GM03348 (cell line): ENCODE results near the gene DDRGK1.
"Not testable (repeated sequence)": the region's sequence is repeated elsewhere in the genome, so short reads cannot be mapped to it uniquely, and the experiment has no call there.

Experiments used
- DNase-seq: peaks from one replicate; pipeline ENCODE4 v3.0.0; 2012; ENCODE audit warnings: low spot score

DDRGK1 gene

DNA sequence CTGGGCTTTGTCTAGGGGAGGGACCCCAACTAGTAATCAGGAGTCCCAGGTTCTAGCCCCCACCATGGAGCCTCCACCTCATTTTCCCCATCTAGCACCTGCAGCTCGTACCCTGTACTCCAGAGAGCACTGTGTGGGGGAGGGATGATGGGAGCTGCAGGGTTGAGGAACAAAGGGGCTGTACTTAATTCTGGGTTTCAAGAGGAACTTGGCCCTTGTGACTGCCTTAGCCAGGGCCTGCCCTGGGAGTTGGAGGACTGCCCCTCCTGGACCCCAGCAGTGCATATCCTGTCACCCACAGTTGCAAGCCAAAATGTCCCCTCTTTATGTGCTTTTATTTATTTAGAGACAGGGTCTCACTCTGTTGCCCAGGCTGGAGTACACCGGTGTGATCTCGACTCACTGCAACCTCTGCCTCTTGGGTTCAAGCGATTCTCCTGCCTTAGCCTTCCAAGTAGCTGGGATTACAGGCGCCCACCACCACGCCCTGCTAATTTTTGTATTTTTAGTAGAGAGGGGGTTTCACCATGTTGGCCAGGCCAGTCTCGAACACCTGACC is 11.0 kb upstream of the DDRGK1 start:
- DNase-seq = not testable (repeated sequence)

DNA sequence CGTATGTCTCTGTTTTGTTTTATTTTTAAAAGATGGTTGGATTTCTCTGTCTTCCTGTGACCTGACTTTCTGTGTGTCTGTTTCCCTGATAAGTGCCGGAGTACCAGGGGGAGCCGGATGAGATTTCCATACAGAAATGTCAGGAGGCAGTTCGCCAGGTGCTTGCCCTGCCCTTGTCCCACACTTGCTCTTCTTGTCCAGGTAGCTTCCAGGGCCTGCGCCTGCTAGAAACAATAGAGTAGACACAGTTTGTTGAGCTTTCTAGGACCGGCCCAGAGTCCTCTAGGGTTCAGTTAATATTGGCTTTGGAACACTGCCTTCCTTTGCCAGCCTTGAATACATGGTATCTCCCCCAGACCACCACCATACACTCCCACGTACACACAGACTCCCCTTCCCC is 8.7 kb upstream of the DDRGK1 start:
- no peak for DNase-seq

GRCh38 chr20:3210346-3210745 is 5.9 kb upstream of the DDRGK1 start:
- DNase-seq = no peak

- peak; percentile 40 for DNase-seq
Measured at GRCh38 chr20:3209946-3210317, 5.5 kb upstream of the DDRGK1 start.

DNA sequence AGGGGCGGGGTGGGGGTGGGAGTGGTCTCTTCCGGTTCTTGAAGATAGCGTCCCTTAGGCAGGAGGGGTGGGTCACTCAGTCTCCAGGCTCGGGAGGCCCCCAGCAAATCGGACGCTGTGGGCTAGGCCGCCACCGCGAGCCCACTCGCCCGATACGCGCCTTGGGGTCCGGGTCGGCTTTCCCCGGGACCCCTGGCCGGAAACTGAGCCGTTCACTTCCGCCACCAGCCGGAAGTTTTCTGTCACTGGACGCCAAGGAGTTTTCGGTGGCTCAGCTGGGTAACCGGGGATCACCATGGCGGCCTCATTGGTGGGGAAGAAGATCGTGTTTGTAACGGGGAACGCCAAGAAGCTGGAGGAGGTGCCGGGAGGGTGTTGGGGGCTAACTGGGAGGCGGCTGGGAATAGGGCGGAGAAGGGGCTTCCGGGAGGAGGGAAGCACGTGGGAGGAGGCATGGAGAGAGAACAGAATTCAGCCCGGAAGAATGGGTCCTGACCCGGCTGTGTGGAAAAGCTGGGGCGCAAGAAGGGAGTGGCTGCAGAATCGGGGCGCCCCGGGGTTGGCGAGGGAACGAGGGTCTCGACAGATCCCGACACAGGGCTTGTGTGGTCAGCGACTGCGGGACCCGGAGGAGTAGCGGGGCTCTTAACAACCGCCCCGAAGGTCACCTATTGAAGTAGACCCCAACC is 4.9 kb upstream of the DDRGK1 start, which contains the start of gene ITPA:
TSS of gene ITPA (plus strand) at position 242 of the 689 bp plus-strand sequence. CDS start at position 296, 54 bp downstream.
- DNase-seq = peak; percentile 82

GRCh38 chr20:3208786-3209256 is 4.3 kb upstream of the DDRGK1 start:
- DNase-seq = no peak

DNA sequence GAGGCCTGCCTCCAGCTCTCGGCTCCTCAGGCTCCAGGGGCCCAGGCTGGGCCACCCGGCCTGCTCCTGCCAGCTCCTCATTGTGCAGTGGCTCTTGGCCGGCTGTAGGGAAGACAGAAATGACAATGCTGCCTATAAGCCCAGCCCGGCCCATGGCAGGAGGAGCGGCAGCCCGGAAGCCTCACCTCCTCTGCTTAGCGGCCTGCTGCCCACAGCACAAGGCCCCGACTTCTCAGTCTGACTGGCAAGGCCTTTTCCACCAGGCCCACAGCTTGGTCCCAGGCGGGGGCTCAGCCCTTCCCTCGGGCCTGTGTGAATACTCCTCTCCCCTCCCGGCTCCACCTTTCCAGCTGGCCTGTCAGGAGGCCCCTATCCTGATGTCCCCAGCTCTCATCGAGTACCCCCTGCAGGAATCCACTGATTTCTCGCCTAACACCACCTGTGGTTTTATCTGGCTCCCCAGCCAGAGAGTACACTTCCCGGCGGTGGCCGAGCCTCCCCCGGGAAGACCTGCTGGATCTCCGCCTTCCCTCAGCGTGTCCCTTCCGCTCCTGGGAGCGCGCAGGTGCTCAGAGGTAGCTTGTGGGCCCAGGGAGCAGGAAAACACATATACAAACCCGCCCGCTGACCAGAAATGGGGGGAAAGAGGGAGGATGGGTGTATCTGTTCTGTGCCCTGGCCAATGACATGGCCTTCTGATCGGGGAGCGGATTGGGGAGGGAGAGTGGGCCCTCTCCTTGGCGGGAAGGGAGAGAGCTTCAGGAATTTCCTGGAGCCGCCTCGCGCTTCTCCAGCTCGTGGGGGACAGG is 963 bp downstream of the DDRGK1 start:
- peak; percentile 61 for DNase-seq

DNA sequence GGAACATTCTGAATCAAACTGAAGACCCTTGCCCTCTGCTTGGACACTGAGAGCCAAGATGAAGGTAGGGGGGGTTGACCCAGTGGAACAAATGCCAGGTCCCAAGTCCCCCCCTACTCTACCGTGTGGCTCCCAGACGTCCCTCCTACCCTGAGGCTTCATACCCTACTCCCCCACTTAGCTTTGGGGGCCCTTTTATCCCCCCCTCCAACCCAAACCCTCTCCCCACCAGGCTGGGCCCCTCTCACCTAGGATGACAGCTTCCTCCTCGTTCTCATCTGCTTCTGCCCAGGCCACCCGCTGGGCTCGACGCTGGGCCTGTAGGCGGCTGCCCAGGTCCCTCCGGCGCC is 1.5 kb downstream of the DDRGK1 start:
- DNase-seq = no peak

GRCh38 chr20:3199976-3200755 is 4.3 kb downstream of the DDRGK1 start:
- DNase-seq = no peak

- no peak for DNase-seq
Measured at GRCh38 chr20:3199206-3199605, 5.3 kb downstream of the DDRGK1 start.

- no peak for DNase-seq
Measured at GRCh38 chr20:3195590-3196237, 8.8 kb downstream of the DDRGK1 start.

- DNase-seq = no peak
Measured at GRCh38 chr20:3194617-3195280, 9.7 kb downstream of the DDRGK1 start.

DNA sequence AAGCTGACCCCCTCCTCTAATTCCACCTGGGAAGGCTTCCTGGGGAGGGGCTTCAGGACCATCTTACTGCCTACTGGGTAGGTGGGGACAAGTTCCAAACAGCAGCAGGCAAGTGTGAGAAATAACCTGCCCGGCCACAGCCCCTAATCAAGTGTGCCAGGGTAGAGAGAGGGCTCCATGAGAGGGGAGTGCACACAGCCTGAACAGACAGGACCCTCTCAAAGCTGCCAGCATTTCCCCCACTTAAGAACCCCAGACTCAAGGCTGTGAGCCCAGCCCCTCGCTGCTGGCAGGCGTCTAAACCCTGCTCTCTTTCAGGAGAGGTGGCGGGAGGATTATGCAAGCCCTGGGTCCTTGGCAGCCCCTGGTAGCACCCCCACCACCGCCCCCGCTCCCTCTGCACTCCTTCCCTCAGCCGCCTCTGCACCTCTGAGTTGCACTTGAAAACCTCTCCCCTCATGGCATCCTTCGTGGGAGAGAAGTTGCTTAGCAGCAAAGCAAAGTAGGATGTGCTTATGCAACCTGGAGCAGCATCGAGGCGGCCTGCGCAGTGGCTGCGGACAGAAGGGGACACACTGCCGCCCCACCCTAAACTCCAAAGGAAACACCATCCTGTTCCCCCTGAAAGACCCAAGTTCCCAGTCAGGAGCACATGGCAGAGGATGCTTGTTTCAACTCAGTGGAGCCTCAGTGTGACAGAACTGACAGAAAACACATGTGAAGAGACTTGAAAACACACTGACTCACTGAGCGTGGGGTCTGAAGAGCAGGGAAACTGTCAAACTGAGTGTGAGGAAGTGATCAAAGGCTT is 10.5 kb downstream of the DDRGK1 start:
- DNase-seq = no peak

GRCh38 chr20:3192226-3193015 is 12.1 kb downstream of the DDRGK1 start:
- no peak for DNase-seq

DNA sequence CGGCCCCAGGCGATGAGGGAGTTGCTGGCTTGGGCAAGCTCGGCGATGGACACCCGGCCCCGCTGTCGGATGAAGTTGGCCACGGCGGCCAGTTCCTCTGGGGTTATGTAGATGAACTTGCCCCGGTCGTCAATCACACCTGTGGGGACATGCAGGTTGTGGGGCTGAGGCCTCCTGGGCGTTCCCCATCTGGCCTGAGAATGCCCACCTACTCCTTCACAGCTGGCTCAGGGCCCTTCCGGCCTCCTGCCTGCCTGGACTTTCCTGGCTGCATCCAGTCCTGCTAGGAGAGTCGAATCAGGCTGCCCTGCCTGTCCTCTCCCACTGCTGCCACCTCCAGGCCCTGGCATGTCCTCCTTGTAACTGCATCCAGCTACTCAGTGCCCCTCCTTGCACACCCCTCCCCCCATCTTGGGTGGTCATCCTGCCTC is 13.8 kb downstream of the DDRGK1 start:
- no peak for DNase-seq

DNA sequence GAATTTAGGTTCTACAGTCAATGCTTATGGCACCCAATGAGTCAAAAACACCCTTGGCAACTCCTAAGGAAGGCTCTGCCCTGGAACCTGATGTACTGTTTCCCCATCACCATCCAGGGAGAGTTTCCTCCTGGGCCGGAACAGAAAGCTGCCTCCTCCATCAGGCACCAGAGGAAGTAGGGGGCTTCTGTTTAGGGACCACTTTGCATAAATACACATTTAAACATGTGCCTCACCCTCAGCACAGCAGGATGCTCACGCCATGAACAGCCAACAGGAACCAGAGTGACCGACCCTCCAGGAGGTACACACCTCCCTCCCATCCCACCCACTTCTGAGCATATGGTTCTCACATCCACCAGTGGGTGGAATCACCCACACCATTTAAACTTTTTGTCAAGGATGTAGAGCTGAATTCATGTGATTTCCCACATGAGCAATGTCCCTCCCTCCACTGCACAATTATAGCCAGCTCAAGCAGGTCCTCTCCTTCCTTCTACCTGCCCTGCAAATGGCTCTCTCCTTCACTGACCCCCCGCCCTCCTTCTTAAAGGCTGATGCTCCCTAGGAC is 14.8 kb downstream of the DDRGK1 start:
- no peak for DNase-seq

DNA sequence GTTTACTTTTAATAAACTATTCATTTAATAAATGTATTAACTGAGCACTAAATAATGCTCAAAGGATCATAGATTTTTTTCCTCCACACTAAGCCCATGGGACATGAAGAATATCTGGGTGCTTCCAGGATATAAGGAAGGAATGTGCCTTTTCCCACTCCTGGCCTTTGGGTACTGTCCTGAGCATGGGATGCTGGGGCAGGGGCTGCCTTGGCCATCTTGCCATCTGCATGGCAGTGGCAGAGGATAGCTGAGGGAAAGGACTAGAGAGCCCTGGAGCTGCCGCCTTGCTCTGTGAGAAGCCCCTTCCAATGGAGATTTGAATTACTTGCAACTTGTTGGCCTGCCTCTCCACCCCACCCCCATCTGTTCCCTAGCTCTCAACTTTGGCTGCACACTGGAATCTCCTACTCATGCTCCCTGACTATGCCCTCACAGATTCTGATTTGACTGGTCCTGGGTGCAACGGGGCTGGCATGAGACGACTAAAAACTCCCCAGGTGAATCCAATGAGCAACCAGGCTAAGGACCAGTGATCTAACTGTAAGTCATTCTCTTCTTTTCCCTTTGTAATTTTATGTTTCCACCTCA is 15.6 kb downstream of the DDRGK1 start:
- no peak for DNase-seq

DNA sequence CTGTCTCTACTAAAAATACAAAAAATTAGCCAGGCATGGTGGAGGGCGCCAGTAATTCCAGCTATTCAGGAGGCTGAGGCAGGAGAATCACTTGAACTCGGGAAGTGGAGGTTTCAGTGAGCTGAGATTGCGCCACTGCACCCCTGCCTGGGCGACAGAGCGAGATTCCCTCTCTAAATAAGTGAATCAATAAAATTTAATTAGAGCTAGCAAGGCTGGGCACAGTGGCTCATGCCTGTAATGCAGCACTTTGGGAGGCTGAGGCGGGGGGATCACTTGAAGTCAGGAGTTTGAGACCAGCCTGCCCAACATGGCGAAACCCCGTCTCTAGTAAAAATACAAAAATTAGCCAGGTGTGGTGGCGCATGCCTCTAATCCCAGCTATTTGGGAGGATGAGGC is 16.6 kb downstream of the DDRGK1 start:
- not testable (repeated sequence) for DNase-seq
